T-helper 2 cell treated with Interferon-gamma antibody and Interleukin-4, amounts not matched to agents 5 μg/mL and 100 μg/mL, for 36 hours (primary cell): ENCODE results near the gene MRM2.

Experiments used
- DNase-seq: peaks from one replicate; pipeline ENCODE4 v3.0.0; 2021; ENCODE audit warnings: low spot score
- H3K27ac Mint-ChIP-seq: one replicate; pipeline ENCODE4 v1.8.0; 2021; ENCODE audit warnings: mild to moderate bottlenecking, mixed read lengths
- H3K27me3 Mint-ChIP-seq: one replicate; pipeline ENCODE4 v1.8.0; 2021; ENCODE audit warnings: low read depth, mixed read lengths
- H3K36me3 Mint-ChIP-seq: one replicate; pipeline ENCODE4 v1.8.0; 2021; ENCODE audit warnings: low read depth, mixed read lengths
- H3K4me1 Mint-ChIP-seq: one replicate; pipeline ENCODE4 v1.8.0; 2021; ENCODE audit warnings: low read depth, mixed read lengths
- H3K4me3 Mint-ChIP-seq: one replicate; pipeline ENCODE4 v1.8.0; 2022; ENCODE audit warnings: mild to moderate bottlenecking, moderate library complexity, mixed read lengths
- H3K9me3 Mint-ChIP-seq: one replicate; pipeline ENCODE4 v1.8.0; 2021; ENCODE audit warnings: mixed read lengths

Gene MRM2

GRCh38 chr7:2257651-2258050, 15.6 kb upstream of the MRM2 start:
- Mint-ChIP-seq H3K4me3 (no peak overlapping the region), H3K4me1 (peaks cover 6% of the 10 kb centered on the region), H3K36me3 (peaks cover 2% of the 10 kb centered on the region), H3K27me3 (no peaks in the 10 kb centered on the region), H3K9me3 (no peaks in the 10 kb centered on the region), H3K27ac (no peak overlapping the region)
- no peak for DNase-seq

GRCh38 chr7:2257046-2257551, 15.1 kb upstream of the MRM2 start:
- Mint-ChIP-seq H3K4me1 (peaks cover 6% of the 10 kb centered on the region), H3K4me3 (no peak overlapping the region), H3K36me3 (peaks cover 2% of the 10 kb centered on the region), H3K9me3 (no peaks in the 10 kb centered on the region), H3K27ac (no peak overlapping the region), H3K27me3 (no peaks in the 10 kb centered on the region)
- no peak for DNase-seq

GRCh38 chr7:2256306-2257045, 14.5 kb upstream of the MRM2 start:
- DNase-seq, result no peak
- Mint-ChIP-seq H3K4me1 (peaks cover under 1% of the 10 kb centered on the region), H3K9me3 (no peaks in the 10 kb centered on the region), H3K4me3 (no peak overlapping the region), H3K27ac (peak overlapping the region; percentile 20), H3K36me3 (peaks cover 2% of the 10 kb centered on the region), H3K27me3 (no peaks in the 10 kb centered on the region)

- H3K9me3 Mint-ChIP-seq, result no peaks in the 10 kb centered on the region
- no peak overlapping the region for H3K4me3 Mint-ChIP-seq
- H3K27ac Mint-ChIP-seq, result no peak overlapping the region
- peaks cover 4% of the 10 kb centered on the region for H3K36me3 Mint-ChIP-seq
- H3K4me1 Mint-ChIP-seq, result no peaks in the 10 kb centered on the region
- DNase-seq, result no peak
- no peaks in the 10 kb centered on the region for H3K27me3 Mint-ChIP-seq
Observed at GRCh38 chr7:2255145-2256139, 13.4 kb upstream of the MRM2 start.

GRCh38 chr7:2254429-2255144, 12.6 kb upstream of the MRM2 start:
- Mint-ChIP-seq H3K36me3 (peaks cover 4% of the 10 kb centered on the region), H3K9me3 (no peaks in the 10 kb centered on the region), H3K27ac (no peak overlapping the region), H3K4me1 (peaks cover 1% of the 10 kb centered on the region), H3K27me3 (no peaks in the 10 kb centered on the region), H3K4me3 (no peak overlapping the region)
- DNase-seq, result no peak

GRCh38 chr7:2253525-2254244, 11.7 kb upstream of the MRM2 start:
- no peak for DNase-seq
- Mint-ChIP-seq H3K4me3 (no peak overlapping the region), H3K36me3 (peaks cover 6% of the 10 kb centered on the region), H3K9me3 (no peaks in the 10 kb centered on the region), H3K4me1 (peaks cover 10% of the 10 kb centered on the region), H3K27me3 (no peaks in the 10 kb centered on the region), H3K27ac (no peak overlapping the region)

GRCh38 chr7:2253021-2253420, 11.0 kb upstream of the MRM2 start:
- Mint-ChIP-seq H3K4me3 (no peak overlapping the region), H3K27me3 (no peaks in the 10 kb centered on the region), H3K9me3 (no peaks in the 10 kb centered on the region), H3K4me1 (peaks cover 15% of the 10 kb centered on the region), H3K27ac (peak overlapping the region; percentile 68), H3K36me3 (peaks cover 9% of the 10 kb centered on the region)
- no peak for DNase-seq

GRCh38 chr7:2251841-2252771, 10.1 kb upstream of the MRM2 start:
- DNase-seq, result no peak
- H3K4me1 Mint-ChIP-seq, result peaks cover 16% of the 10 kb centered on the region
- H3K27me3 Mint-ChIP-seq, result no peaks in the 10 kb centered on the region
- peaks cover 10% of the 10 kb centered on the region for H3K36me3 Mint-ChIP-seq
- H3K4me3 Mint-ChIP-seq, result no peak overlapping the region
- H3K9me3 Mint-ChIP-seq, result no peaks in the 10 kb centered on the region
- no peak overlapping the region for H3K27ac Mint-ChIP-seq

GRCh38 chr7:2251381-2251780, 9.4 kb upstream of the MRM2 start:
- H3K4me1 Mint-ChIP-seq, result peaks cover 16% of the 10 kb centered on the region
- peaks cover 10% of the 10 kb centered on the region for H3K36me3 Mint-ChIP-seq
- no peak for DNase-seq
- H3K27me3 Mint-ChIP-seq, result no peaks in the 10 kb centered on the region
- H3K9me3 Mint-ChIP-seq, result no peaks in the 10 kb centered on the region
- H3K27ac Mint-ChIP-seq, result no peak overlapping the region
- H3K4me3 Mint-ChIP-seq, result no peak overlapping the region

- DNase-seq, result no peak
Observed at GRCh38 chr7:2249744-2250323, 7.8 kb upstream of the MRM2 start.

GRCh38 chr7:2248984-2249694, 7.1 kb upstream of the MRM2 start:
- Mint-ChIP-seq H3K4me3 (peak overlapping the region; percentile 80), H3K27ac (peak overlapping the region; percentile 53), H3K36me3 (peaks cover 13% of the 10 kb centered on the region), H3K9me3 (no peaks in the 10 kb centered on the region), H3K4me1 (peaks cover 22% of the 10 kb centered on the region), H3K27me3 (no peaks in the 10 kb centered on the region)
- DNase-seq, result peak; percentile 47

More at GRCh38 chr7:2249744-2250323, 7.8 kb upstream of the MRM2 start:
- Mint-ChIP-seq H3K27me3 (no peaks in the 10 kb centered on the region), H3K27ac (no peak overlapping the region), H3K4me3 (no peak overlapping the region), H3K9me3 (no peaks in the 10 kb centered on the region), H3K36me3 (peaks cover 15% of the 10 kb centered on the region), H3K4me1 (peaks cover 22% of the 10 kb centered on the region)
